Erythroblast (primary cell): ENCODE measurements around the gene TENM4.

Experiments
- GATA1 ChIP-seq: IDR thresholded peaks from 2 replicates; pipeline ENCODE4 v1.6.1; 2011; ENCODE audit warnings: low read depth, mild to moderate bottlenecking, control low read depth, low read length, moderate library complexity
- POLR2A ChIP-seq: IDR thresholded peaks from 2 replicates; pipeline ENCODE4 v1.6.1; 2011; ENCODE audit warnings: mild to moderate bottlenecking, low read length

- no peak for TF ChIP-seq POLR2A
- no peak for TF ChIP-seq GATA1
Observed at GRCh38 chr11:79263001-79263400, 177.8 kb downstream of the TENM4 start.
